SK-N-SH (cell line): Measurements from ENCODE around the gene CEP295NL. TPM values are rescaled to one million over a fixed set of nuclear protein-coding genes. Genes with fewer than 3 reads are reported as not detected.

ENCODE experiments used
- CTCF ChIA-PET: fragments of 300-600, 350-600 bp; formaldehyde crosslinking; extraction: SDS; loops from one replicate; lab custom pipeline; 2021; lab: Yijun Ruan, JAX
- POLR2A ChIA-PET: fragments of 350-600 bp; sonication (Branson Sonifier 250); formaldehyde crosslinking; extraction: SDS; loops from one replicate; lab custom pipeline; 2020; ENCODE audit warnings: antibody characterized with exemption, inconsistent platforms; lab: Yijun Ruan, JAX
- DNase-seq: peaks from one replicate; pipeline ENCODE4 v3.0.0; 2012
- H2AFZ ChIP-seq: fragments of 200-600 bp; sonication (generic); 2 replicates; pipeline ENCODE4 v1.8.1; 2016; ENCODE audit warnings: antibody characterized with exemption, mild to moderate bottlenecking, low read depth
- H3F3A ChIP-seq: fragments of 200-600 bp; sonication (generic); replicated peaks from 2 replicates; pipeline ENCODE3; 2016; ENCODE audit warnings: antibody characterized with exemption, mild to moderate bottlenecking; ENCODE audit not compliant: insufficient read depth
- H3K27ac ChIP-seq, 2 experiments: fragments of 200-500 bp in 1 of 2; fragments of 200-600 bp in 1 of 2; sonication (Bioruptor generic) in 1 of 2; sonication (generic), shearing (Covaris generic) in 1 of 2; 2 replicates each; pipeline versions ENCODE4 v1.5.1 to v1.6.1; 2014 to 2016; ENCODE audit warnings: low read depth in 2 of 2, inconsistent platforms in 1 of 2, low read length in 1 of 2, mild to moderate bottlenecking in 1 of 2, mixed read lengths in 1 of 2
- H3K27me3 ChIP-seq: fragments of 200-600 bp; sonication (generic), shearing (Covaris generic); 2 replicates; pipeline ENCODE4 v1.6.1; 2016; ENCODE audit warnings: mixed run types; ENCODE audit not compliant: insufficient read depth
- H3K36me3 ChIP-seq, 2 experiments: fragments of 200-500 bp in 1 of 2; fragments of 200-600 bp in 1 of 2; sonication (Bioruptor generic) in 1 of 2; sonication (generic) in 1 of 2; replicated peaks in 1 of 2; 2 replicates each; pipeline versions ENCODE3 to v1.5.1; 2014 to 2016; ENCODE audit warnings: low read length in 1 of 2, mild to moderate bottlenecking in 1 of 2; ENCODE audit not compliant: insufficient read depth in 2 of 2, control insufficient read depth in 1 of 2
- H3K4me1 ChIP-seq, 2 experiments: fragments of 200-500 bp in 1 of 2; fragments of 200-600 bp in 1 of 2; sonication (Bioruptor generic) in 1 of 2; sonication (generic), shearing (Covaris generic) in 1 of 2; 2 replicates each; pipeline versions ENCODE4 v1.5.1 to v1.6.1; 2014 to 2016; ENCODE audit warnings: low read depth in 1 of 2, low read length in 1 of 2, mixed run types in 1 of 2; ENCODE audit not compliant: insufficient read depth in 2 of 2, control insufficient read depth in 1 of 2
- H3K4me2 ChIP-seq: fragments of 200-600 bp; sonication (generic), shearing (Covaris generic); 2 replicates; pipeline ENCODE4 v1.6.1; 2017; ENCODE audit warnings: mixed run types
- H3K4me3 ChIP-seq, 2 experiments: fragments of 200-500 bp in 1 of 2; fragments of 200-600 bp in 1 of 2; sonication (Bioruptor generic) in 1 of 2; sonication (generic), shearing (Covaris generic) in 1 of 2; 2 replicates each; pipeline versions ENCODE4 v1.5.1 to v1.8.1; 2014 to 2016; ENCODE audit warnings: low read depth in 2 of 2, inconsistent platforms in 1 of 2, low read length in 1 of 2, mild to moderate bottlenecking in 1 of 2, mixed read lengths in 1 of 2, moderate library complexity in 1 of 2
- H3K79me2 ChIP-seq: fragments of 200-600 bp; sonication (generic); 2 replicates; pipeline ENCODE4 v1.8.1; 2017; ENCODE audit warnings: mild to moderate bottlenecking; ENCODE audit not compliant: insufficient read depth
- H3K9ac ChIP-seq: fragments of 200-600 bp; sonication (generic); 2 replicates; pipeline ENCODE4 v1.6.1; 2017; ENCODE audit warnings: mixed run types
- H3K9me2 ChIP-seq: fragments of 200-600 bp; sonication (generic); 2 replicates; pipeline ENCODE4 v1.6.1; 2017; ENCODE audit warnings: mixed run types
- H3K9me3 ChIP-seq: fragments of 200-600 bp; sonication (generic); 2 replicates; pipeline ENCODE4 v1.6.1; 2017; ENCODE audit warnings: mixed run types, mild to moderate bottlenecking, moderate library complexity
- H4K20me1 ChIP-seq: fragments of 200-600 bp; sonication (generic); 2 replicates; pipeline ENCODE4 v1.6.1; 2017; ENCODE audit warnings: mild to moderate bottlenecking, mixed run types; ENCODE audit not compliant: insufficient read depth
- ELF1 ChIP-seq: IDR thresholded peaks from 2 replicates; pipeline ENCODE4 v1.4.0; 2012
- FOXJ3 ChIP-seq: sonication (generic); formaldehyde crosslinking; IDR thresholded peaks from 2 replicates; pipeline ENCODE4 v1.5.1; 2020; ENCODE audit warnings: mild to moderate bottlenecking, missing genetic modification reagents
- FOXM1 ChIP-seq: IDR thresholded peaks from 2 replicates; pipeline ENCODE4 v1.4.0; 2012; ENCODE audit warnings: low read depth, mild to moderate bottlenecking
- GABPA ChIP-seq: IDR thresholded peaks from 2 replicates; pipeline ENCODE4 v1.4.0; 2012; ENCODE audit warnings: low read depth, mild to moderate bottlenecking
- GATA2 ChIP-seq: sonication (generic); formaldehyde crosslinking; IDR thresholded peaks from 2 replicates; pipeline ENCODE4 v1.5.0; 2020; ENCODE audit warnings: mild to moderate bottlenecking, missing genetic modification reagents
- MEF2A ChIP-seq: IDR thresholded peaks from 2 replicates; pipeline ENCODE4 v1.4.0; 2012; ENCODE audit warnings: low read depth, borderline replicate concordance
- MXI1 ChIP-seq: IDR thresholded peaks from 2 replicates; pipeline ENCODE4 v1.6.1; 2012; ENCODE audit warnings: mild to moderate bottlenecking, low read depth, low read length, improper control_type of control experiment
- NFIC ChIP-seq: IDR thresholded peaks from 2 replicates; pipeline ENCODE4 v1.4.0; 2012; ENCODE audit warnings: borderline replicate concordance
- POLR2AphosphoS5 ChIP-seq: IDR thresholded peaks from 2 replicates; pipeline ENCODE4 v1.6.1; 2012; ENCODE audit warnings: low read depth, low read length
- RCOR1 ChIP-seq: fragments of 150-350 bp; IDR thresholded peaks from 2 replicates; pipeline ENCODE4 v1.6.1; 2017; ENCODE audit warnings: antibody characterized with exemption, low read length
- SIN3A ChIP-seq: IDR thresholded peaks from 2 replicates; pipeline ENCODE4 v1.6.1; 2012; ENCODE audit warnings: low read depth, mild to moderate bottlenecking, low read length, moderate library complexity, borderline replicate concordance
- SMC3 ChIP-seq: IDR thresholded peaks from 2 replicates; pipeline ENCODE4 v1.6.1; 2012; ENCODE audit warnings: low read depth, low read length, improper control_type of control experiment
- TAF1 ChIP-seq: IDR thresholded peaks from 2 replicates; pipeline ENCODE4 v1.6.1; 2012; ENCODE audit warnings: low read depth, mild to moderate bottlenecking, low read length, moderate library complexity, borderline replicate concordance
- TCF12 ChIP-seq: IDR thresholded peaks from 2 replicates; pipeline ENCODE4 v1.4.0; 2012
- WGBS: methylation state at CpG from one replicate; pipeline ENCODE4 v1.1.6; 2017; ENCODE audit warnings: low lambda C conversion rate; 5-methylcytosine and 5-hydroxymethylcytosine counted together
- polyA plus RNA-seq, 3 experiments: library from polyadenylated mRNA; depleted of rRNA; stranded (reverse); fragments of >200 nt; gene quantifications; 2 replicates each; pipeline ENCODE4 v1.2.3, GENCODE V29; 2012
- TF ChIP-seq, protein P1 (sequence below): fragments of 150-350 bp; IDR thresholded peaks from 2 replicates; pipeline ENCODE4 v1.6.1; 2017; ENCODE audit warnings: antibody characterized with exemption, low read length, low read depth, borderline replicate concordance
- TF ChIP-seq, protein P2 (sequence below): IDR thresholded peaks from 2 replicates; pipeline ENCODE4 v1.4.0; 2012; ENCODE audit warnings: low read depth, borderline replicate concordance
- TF ChIP-seq, protein P3 (sequence below): IDR thresholded peaks from 2 replicates; pipeline ENCODE4 v1.6.1; 2012; ENCODE audit warnings: mild to moderate bottlenecking, low read depth, low read length, moderate library complexity
- TF ChIP-seq, protein P4 (sequence below): IDR thresholded peaks from 2 replicates; pipeline ENCODE4 v1.4.0; 2012; ENCODE audit warnings: low read depth, borderline replicate concordance
- TF ChIP-seq, protein P5 (sequence below): IDR thresholded peaks from 2 replicates; pipeline ENCODE4; 2012

CEP295NL gene
- polyA plus RNA-seq, 1 of the 3 experiments (the other 2 are of a cell fraction), result 0.35 TPM

DNA sequence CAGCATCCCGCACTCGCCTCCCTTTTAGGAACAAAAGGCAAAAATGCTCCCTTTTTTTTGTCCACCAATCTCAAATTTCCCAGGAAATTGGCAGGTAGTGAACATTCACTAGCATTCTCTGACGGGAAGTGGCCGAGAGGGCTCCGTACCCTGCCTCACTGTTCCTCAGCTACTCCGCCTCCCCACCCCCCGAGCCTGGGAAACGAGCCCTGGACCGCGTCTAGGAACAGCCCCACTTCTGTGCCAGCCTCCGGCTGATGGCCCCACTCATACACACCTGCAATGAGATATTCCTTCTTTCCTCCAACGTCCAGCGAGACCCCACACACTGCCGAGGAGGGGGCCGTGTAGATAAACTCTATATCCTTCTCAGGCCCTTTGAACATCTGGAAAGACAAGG lies 32.4 kb downstream of the CEP295NL start:
- Histone ChIP-seq H3K4me2 (no peak overlapping the region), H3K4me1 (peaks cover 24 to 33% of the 10 kb centered on the region in 2 experiments; a peak in 3 of 4 replicates), H3K36me3 (peaks cover 13 to 55% of the 10 kb centered on the region in 2 experiments), H3K9me2 (no peaks in the 10 kb centered on the region), H2AFZ (no peak overlapping the region), H4K20me1 (peaks cover 4% of the 10 kb centered on the region; the same call in 1 of the 2 replicates)
- whole genome bisulfite sequencing, result 89% methylated on average over 15 of the region's 15 CpGs
- CTCF ChIA-PET, result interaction anchor here (6.3 kb wide), 1 partner anchor 101 kb away, joined by 53 read pairs; no protein-coding TSS in a partner anchor
- POLR2A ChIA-PET, result no interaction called here
- no peak for TF ChIP-seq MXI1
- TF ChIP-seq FOXM1, result no peak
- TF ChIP-seq, protein P1, sequence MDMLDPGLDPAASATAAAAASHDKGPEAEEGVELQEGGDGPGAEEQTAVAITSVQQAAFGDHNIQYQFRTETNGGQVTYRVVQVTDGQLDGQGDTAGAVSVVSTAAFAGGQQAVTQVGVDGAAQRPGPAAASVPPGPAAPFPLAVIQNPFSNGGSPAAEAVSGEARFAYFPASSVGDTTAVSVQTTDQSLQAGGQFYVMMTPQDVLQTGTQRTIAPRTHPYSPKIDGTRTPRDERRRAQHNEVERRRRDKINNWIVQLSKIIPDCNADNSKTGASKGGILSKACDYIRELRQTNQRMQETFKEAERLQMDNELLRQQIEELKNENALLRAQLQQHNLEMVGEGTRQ, result no peak
- TF ChIP-seq, protein P2, sequence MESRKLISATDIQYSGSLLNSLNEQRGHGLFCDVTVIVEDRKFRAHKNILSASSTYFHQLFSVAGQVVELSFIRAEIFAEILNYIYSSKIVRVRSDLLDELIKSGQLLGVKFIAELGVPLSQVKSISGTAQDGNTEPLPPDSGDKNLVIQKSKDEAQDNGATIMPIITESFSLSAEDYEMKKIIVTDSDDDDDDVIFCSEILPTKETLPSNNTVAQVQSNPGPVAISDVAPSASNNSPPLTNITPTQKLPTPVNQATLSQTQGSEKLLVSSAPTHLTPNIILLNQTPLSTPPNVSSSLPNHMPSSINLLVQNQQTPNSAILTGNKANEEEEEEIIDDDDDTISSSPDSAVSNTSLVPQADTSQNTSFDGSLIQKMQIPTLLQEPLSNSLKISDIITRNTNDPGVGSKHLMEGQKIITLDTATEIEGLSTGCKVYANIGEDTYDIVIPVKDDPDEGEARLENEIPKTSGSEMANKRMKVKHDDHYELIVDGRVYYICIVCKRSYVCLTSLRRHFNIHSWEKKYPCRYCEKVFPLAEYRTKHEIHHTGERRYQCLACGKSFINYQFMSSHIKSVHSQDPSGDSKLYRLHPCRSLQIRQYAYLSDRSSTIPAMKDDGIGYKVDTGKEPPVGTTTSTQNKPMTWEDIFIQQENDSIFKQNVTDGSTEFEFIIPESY, result no peak
- TF ChIP-seq SIN3A, result no peak
- TF ChIP-seq, protein P3, sequence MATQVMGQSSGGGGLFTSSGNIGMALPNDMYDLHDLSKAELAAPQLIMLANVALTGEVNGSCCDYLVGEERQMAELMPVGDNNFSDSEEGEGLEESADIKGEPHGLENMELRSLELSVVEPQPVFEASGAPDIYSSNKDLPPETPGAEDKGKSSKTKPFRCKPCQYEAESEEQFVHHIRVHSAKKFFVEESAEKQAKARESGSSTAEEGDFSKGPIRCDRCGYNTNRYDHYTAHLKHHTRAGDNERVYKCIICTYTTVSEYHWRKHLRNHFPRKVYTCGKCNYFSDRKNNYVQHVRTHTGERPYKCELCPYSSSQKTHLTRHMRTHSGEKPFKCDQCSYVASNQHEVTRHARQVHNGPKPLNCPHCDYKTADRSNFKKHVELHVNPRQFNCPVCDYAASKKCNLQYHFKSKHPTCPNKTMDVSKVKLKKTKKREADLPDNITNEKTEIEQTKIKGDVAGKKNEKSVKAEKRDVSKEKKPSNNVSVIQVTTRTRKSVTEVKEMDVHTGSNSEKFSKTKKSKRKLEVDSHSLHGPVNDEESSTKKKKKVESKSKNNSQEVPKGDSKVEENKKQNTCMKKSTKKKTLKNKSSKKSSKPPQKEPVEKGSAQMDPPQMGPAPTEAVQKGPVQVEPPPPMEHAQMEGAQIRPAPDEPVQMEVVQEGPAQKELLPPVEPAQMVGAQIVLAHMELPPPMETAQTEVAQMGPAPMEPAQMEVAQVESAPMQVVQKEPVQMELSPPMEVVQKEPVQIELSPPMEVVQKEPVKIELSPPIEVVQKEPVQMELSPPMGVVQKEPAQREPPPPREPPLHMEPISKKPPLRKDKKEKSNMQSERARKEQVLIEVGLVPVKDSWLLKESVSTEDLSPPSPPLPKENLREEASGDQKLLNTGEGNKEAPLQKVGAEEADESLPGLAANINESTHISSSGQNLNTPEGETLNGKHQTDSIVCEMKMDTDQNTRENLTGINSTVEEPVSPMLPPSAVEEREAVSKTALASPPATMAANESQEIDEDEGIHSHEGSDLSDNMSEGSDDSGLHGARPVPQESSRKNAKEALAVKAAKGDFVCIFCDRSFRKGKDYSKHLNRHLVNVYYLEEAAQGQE, result no peak
- no peak for TF ChIP-seq NFIC
- TF ChIP-seq RCOR1, result no peak
- TF ChIP-seq, protein P4, sequence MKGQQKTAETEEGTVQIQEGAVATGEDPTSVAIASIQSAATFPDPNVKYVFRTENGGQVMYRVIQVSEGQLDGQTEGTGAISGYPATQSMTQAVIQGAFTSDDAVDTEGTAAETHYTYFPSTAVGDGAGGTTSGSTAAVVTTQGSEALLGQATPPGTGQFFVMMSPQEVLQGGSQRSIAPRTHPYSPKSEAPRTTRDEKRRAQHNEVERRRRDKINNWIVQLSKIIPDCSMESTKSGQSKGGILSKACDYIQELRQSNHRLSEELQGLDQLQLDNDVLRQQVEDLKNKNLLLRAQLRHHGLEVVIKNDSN, result no peak
- no peak for TF ChIP-seq TAF1
- no peak for TF ChIP-seq SMC3
- no peak for TF ChIP-seq ELF1
- no peak for TF ChIP-seq GABPA
- TF ChIP-seq, protein P5, sequence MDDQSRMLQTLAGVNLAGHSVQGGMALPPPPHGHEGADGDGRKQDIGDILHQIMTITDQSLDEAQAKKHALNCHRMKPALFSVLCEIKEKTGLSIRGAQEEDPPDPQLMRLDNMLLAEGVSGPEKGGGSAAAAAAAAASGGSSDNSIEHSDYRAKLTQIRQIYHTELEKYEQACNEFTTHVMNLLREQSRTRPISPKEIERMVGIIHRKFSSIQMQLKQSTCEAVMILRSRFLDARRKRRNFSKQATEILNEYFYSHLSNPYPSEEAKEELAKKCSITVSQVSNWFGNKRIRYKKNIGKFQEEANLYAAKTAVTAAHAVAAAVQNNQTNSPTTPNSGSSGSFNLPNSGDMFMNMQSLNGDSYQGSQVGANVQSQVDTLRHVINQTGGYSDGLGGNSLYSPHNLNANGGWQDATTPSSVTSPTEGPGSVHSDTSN, result no peak
- no peak for TF ChIP-seq GATA2
- no peak for TF ChIP-seq TCF12
- TF ChIP-seq MEF2A, result no peak
- no peak for TF ChIP-seq FOXJ3 (CRISPR knock-in tag)
- no peak for TF ChIP-seq POLR2AphosphoS5
- TF ChIP-seq, all 33 proteins: peak for 0
- no peak for DNase-seq
- Histone ChIP-seq H3K4me3 (no peak overlapping the region), H3K9me3 (no peaks in the 10 kb centered on the region), H3K27ac (no peak overlapping the region; a peak in 1 of 4 replicates), H3F3A (peaks cover 42% of the 10 kb centered on the region), H3K27me3 (no peaks in the 10 kb centered on the region), H3K9ac (no peak overlapping the region), H3K79me2 (peaks cover 67% of the 10 kb centered on the region)
